ENCODE measurements around the gene C17orf113.

Gene C17orf113

GRCh38 chr17:42050393-42051012 is at the start of gene C17orf113:
Gene C17orf113, minus strand, starts transcription at chr17:42050601. Its CDS starts 7,225 bp downstream, at chr17:42043376.
- peak; percentile 63 for DNase-seq

GRCh38 chr17:42098730-42099399 is 48.5 kb upstream of the C17orf113 start:
- no peak for DNase-seq

- peak; percentile 58 for DNase-seq
Measured at GRCh38 chr17:42097691-42098631, 47.6 kb upstream of the C17orf113 start, which contains the start of gene ZNF385C. Gene ZNF385C, minus strand, starts transcription at chr17:42098473. Its CDS starts 35,417 bp downstream, at chr17:42063056.

GRCh38 chr17:42096360-42097111 is 46.1 kb upstream of the C17orf113 start:
- DNase-seq: no peak

GRCh38 chr17:42094375-42095069 is 44.1 kb upstream of the C17orf113 start:
- no peak for DNase-seq

- DNase-seq: no peak
Measured at GRCh38 chr17:42092939-42093338, 42.5 kb upstream of the C17orf113 start.

GRCh38 chr17:42090964-42091790 is 40.8 kb upstream of the C17orf113 start:
- no peak for DNase-seq

- no peak for DNase-seq
Measured at GRCh38 chr17:42088736-42089135, 38.3 kb upstream of the C17orf113 start.

- DNase-seq: no peak
Measured at GRCh38 chr17:42087736-42088705, 37.6 kb upstream of the C17orf113 start.

GRCh38 chr17:42087042-42087701 is 36.8 kb upstream of the C17orf113 start:
- DNase-seq: no peak

- no peak for DNase-seq
Measured at GRCh38 chr17:42081516-42082129, 31.2 kb upstream of the C17orf113 start.

GRCh38 chr17:42079541-42079940 is 29.1 kb upstream of the C17orf113 start:
- no peak for DNase-seq

GRCh38 chr17:42078396-42079043 is 28.1 kb upstream of the C17orf113 start:
- no peak for DNase-seq

- DNase-seq: no peak
Measured at GRCh38 chr17:42077755-42078154, 27.4 kb upstream of the C17orf113 start.

- no peak for DNase-seq
Measured at GRCh38 chr17:42076797-42077559, 26.6 kb upstream of the C17orf113 start.

- DNase-seq: no peak
Measured at GRCh38 chr17:42075789-42076188, 25.4 kb upstream of the C17orf113 start.
